ENCODE results near the gene ARHGAP15.

- TF ChIP-seq CTCF (conservative IDR thresholded peaks at IDR 0.05) (no peak), EZH2 (IDR thresholded peaks at IDR 0.05; ENCODE audit: low read depth) (no peak)
Measured at GRCh38 chr2:143422681-143423080, 293.5 kb downstream of the ARHGAP15 start.
